GM18508 (cell line): ENCODE data around the gene RPLP1.

Experiments used
- ATAC-seq: cut with Tn5 transposase; IDR thresholded peaks from one replicate; pipeline ENCODE4 v1.9.1; 2021; ENCODE audit warnings: moderate number of reproducible peaks; ENCODE audit not compliant: insufficient read depth, unreplicated experiment

Gene RPLP1

GRCh38 chr15:69490356-69491037, 37.9 kb downstream of the RPLP1 start:
- no peak for ATAC-seq

- ATAC-seq = no peak
These were observed 38.5 kb downstream of the RPLP1 start for GRCh38 chr15:69491038-69491505.

- no peak for ATAC-seq
These were observed 40.8 kb downstream of the RPLP1 start for GRCh38 chr15:69493406-69493805.

GRCh38 chr15:69496001-69496400, 43.4 kb downstream of the RPLP1 start:
- ATAC-seq = no peak

- ATAC-seq = no peak
These were observed 44.5 kb downstream of the RPLP1 start for GRCh38 chr15:69497076-69497475.

GRCh38 chr15:69497667-69498066, 45.0 kb downstream of the RPLP1 start:
- no peak for ATAC-seq

- ATAC-seq = no peak
These were observed 45.7 kb downstream of the RPLP1 start for GRCh38 chr15:69498282-69498681.

- ATAC-seq = no peak
These were observed 46.4 kb downstream of the RPLP1 start for GRCh38 chr15:69498987-69499386.

GRCh38 chr15:69499521-69500211, 47.0 kb downstream of the RPLP1 start:
- ATAC-seq = no peak

GRCh38 chr15:69500339-69500738, 47.7 kb downstream of the RPLP1 start:
- no peak for ATAC-seq

GRCh38 chr15:69501456-69501855, 48.8 kb downstream of the RPLP1 start:
- ATAC-seq = no peak

- no peak for ATAC-seq
These were observed 49.9 kb downstream of the RPLP1 start for GRCh38 chr15:69502470-69503045.

GRCh38 chr15:69504352-69505040, 51.9 kb downstream of the RPLP1 start:
- ATAC-seq = no peak
